ENCODE measurements around the gene BBLN. TPM values are rescaled to one million over a fixed set of nuclear protein-coding genes. Genes with fewer than 3 reads are reported as not detected.
A peak's percentile ranks its signal among the peaks of the same experiment; 100 is the strongest.

BBLN gene
- total RNA-seq, 2 donors from 2014 or later, result 65.7 to 82.1 TPM

DNA sequence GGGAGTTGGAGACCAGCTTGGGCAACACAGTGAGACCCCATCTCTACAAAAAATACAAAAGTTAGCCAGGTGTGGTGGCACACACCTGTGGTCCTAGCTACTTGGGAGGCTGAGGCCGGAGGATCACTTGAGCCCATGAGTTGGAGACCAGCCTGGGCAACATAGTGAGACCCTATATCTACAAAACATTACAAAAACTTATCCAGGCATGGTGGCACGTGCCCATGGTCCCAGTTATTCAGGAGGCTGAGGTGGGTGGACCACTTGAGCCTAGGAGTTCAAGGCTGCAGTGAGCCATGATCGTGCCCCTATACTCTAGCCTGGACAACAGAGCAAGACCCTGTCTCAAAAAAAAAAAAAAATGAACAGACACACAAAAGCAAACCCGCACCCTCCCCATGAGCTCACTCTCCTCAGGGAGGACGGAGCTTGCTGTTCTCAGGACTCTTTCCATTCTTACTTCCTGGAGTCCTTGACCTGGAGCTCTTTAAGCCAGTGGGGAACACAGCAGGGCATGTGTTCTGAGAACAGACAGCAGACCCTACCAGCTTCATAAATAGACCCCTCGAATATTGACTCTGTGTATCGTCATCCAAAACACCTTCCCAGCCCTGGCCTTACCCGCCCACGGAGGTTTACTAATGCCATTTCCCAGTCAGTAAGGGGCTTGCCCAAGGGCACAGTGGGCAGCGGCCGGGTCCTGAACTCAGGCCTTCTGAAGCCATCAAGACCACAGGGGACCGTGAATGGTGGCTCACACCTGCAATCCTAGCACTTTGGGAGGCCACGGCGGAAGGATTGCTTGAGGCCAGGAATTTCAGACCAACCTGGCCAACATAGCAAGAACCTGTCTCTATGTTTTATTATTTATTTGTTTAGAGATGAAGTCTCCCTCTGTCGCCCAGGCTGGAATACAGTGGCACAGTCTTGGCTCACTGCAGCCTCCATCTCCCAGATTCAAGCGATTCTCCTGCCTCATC lies 43.7 kb upstream of the BBLN start:
- 93 to 95% methylated on average over 9 to 16 of the region's 16 CpGs for WGBS, 2 experiments (ENCODE audit: insufficient coverage in 1 of 2, insufficient read length in 1 of 2)
- TF ChIP-seq, protein P1, sequence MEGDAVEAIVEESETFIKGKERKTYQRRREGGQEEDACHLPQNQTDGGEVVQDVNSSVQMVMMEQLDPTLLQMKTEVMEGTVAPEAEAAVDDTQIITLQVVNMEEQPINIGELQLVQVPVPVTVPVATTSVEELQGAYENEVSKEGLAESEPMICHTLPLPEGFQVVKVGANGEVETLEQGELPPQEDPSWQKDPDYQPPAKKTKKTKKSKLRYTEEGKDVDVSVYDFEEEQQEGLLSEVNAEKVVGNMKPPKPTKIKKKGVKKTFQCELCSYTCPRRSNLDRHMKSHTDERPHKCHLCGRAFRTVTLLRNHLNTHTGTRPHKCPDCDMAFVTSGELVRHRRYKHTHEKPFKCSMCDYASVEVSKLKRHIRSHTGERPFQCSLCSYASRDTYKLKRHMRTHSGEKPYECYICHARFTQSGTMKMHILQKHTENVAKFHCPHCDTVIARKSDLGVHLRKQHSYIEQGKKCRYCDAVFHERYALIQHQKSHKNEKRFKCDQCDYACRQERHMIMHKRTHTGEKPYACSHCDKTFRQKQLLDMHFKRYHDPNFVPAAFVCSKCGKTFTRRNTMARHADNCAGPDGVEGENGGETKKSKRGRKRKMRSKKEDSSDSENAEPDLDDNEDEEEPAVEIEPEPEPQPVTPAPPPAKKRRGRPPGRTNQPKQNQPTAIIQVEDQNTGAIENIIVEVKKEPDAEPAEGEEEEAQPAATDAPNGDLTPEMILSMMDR (conservative IDR thresholded peaks at IDR 0.05), result no peak
- H3K4me3 ChIP-seq (ENCODE audit: low read length), result no peak overlapping the region
- H3K36me3 ChIP-seq (ENCODE audit: control insufficient read depth, insufficient read depth, low read length), result peaks cover 27% of the 10 kb centered on the region
- Mint-ChIP-seq H3K27me3 (ENCODE audit: insufficient read depth) (no peaks in the 10 kb centered on the region), H3K36me3 (ENCODE audit: low read depth) (peaks cover 21% of the 10 kb centered on the region), H3K27ac (no peak overlapping the region), H3K4me1 (no peaks in the 10 kb centered on the region), H3K4me3 (no peak overlapping the region), H3K9me3 (peaks cover 4% of the 10 kb centered on the region)
- H3K9me3 ChIP-seq (ENCODE audit: control insufficient read depth, low read length), result peaks cover 7% of the 10 kb centered on the region
- peak; percentile 39 for DNase-seq
- H3K27ac ChIP-seq (ENCODE audit: low read depth, low read length), result no peak overlapping the region
- no peaks in the 10 kb centered on the region for H3K27me3 ChIP-seq (ENCODE audit: control insufficient read depth, insufficient read depth, low read length, poor library complexity, severe bottlenecking)
- no peaks in the 10 kb centered on the region for H3K4me1 ChIP-seq (ENCODE audit: control insufficient read depth, insufficient read depth, low read length)
- H3K9ac ChIP-seq (ENCODE audit: extremely low read depth, low read length, poor library complexity, severe bottlenecking), result no peak overlapping the region

DNA sequence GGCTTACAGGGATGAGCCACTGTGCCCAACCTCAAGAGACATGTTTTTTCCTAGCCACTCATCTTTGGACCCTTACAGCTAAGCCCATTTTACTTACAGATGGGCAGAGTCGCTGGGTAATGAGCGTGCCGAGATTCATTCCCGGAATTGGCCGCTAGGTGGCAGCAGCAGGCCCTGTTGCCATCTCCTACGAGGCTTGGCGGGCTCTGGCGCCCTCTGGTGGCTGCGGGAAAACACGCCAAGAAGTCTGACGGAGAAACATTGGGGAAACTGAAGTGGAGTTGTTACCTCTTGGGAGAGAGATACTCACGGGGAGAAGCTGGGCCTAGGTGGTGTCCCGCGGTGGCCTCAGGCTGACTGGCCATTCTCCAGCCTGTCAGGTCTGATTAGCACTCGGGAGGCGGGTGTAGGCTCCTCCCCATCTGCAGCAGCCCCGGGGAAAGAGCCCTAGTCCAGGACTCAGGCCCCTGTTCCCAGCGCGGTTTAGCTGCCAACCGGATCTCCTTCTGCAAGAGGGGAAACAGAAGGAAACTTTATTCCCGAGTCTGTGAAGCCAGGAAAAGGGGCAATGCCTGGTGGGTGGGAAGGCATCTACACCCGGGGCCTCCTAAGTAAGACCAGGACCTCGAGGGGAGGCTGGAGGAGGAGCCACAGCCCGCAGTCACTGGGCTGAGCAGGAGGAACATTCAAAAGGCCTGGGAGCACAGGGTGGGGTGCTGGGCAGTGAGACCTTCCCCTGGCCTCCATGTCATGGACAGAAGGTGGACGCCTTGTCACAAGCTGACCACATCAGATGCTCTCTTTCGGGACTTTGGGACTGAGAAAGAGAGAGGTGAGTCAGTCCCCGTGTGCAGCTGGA lies 42.2 kb upstream of the BBLN start:
- H3K4me3 Mint-ChIP-seq, result no peak overlapping the region
- H3K4me1 ChIP-seq (ENCODE audit: control insufficient read depth, insufficient read depth, low read length), result no peaks in the 10 kb centered on the region
- H3K9me3 ChIP-seq (ENCODE audit: control insufficient read depth, low read length), result peaks cover 7% of the 10 kb centered on the region
- no peak overlapping the region for H3K27ac Mint-ChIP-seq
- 25% methylated on average over 22 to 27 of the region's 27 CpGs for WGBS, 2 experiments (ENCODE audit: insufficient coverage in 1 of 2, insufficient read length in 1 of 2)
- H3K27me3 Mint-ChIP-seq (ENCODE audit: insufficient read depth), result no peaks in the 10 kb centered on the region
- peaks cover 4% of the 10 kb centered on the region for H3K9me3 Mint-ChIP-seq
- H3K36me3 ChIP-seq (ENCODE audit: control insufficient read depth, insufficient read depth, low read length), result peaks cover 31% of the 10 kb centered on the region
- no peaks in the 10 kb centered on the region for H3K4me1 Mint-ChIP-seq
- peak; percentile 99 for DNase-seq
- H3K4me3 ChIP-seq (ENCODE audit: low read length), result no peak overlapping the region
- no peak overlapping the region for H3K9ac ChIP-seq (ENCODE audit: extremely low read depth, low read length, poor library complexity, severe bottlenecking)
- no peaks in the 10 kb centered on the region for H3K27me3 ChIP-seq (ENCODE audit: control insufficient read depth, insufficient read depth, low read length, poor library complexity, severe bottlenecking)
- peaks cover 20% of the 10 kb centered on the region for H3K36me3 Mint-ChIP-seq (ENCODE audit: low read depth)
- no peak overlapping the region for H3K27ac ChIP-seq (ENCODE audit: low read depth, low read length)
- TF ChIP-seq, protein P1 (conservative IDR thresholded peaks at IDR 0.05), result peak; percentile 100

DNA sequence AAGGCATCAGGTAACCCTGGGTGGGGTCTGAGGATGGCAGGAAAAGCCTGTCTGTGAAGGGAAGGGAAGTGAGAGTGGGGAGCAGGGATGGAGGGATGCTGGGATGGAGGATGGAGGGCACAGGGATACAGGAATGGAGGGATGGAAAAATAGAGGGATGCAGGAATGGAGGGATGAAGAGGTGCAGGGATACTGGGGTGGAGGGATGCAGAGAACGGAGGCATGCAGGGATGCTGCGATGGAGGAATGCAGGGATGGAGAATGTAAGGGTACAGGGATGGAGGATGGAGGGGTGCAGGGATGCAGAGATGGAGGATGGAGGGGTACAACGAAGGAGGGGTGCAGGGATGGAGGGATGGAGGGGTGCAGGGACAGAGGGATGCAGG lies 41.6 kb upstream of the BBLN start:
- peaks cover 26% of the 10 kb centered on the region for H3K36me3 ChIP-seq (ENCODE audit: control insufficient read depth, insufficient read depth, low read length)
- Mint-ChIP-seq H3K27ac (no peak overlapping the region), H3K36me3 (ENCODE audit: low read depth) (peaks cover 18% of the 10 kb centered on the region), H3K27me3 (ENCODE audit: insufficient read depth) (no peaks in the 10 kb centered on the region), H3K4me3 (no peak overlapping the region), H3K9me3 (peaks cover 2% of the 10 kb centered on the region), H3K4me1 (no peaks in the 10 kb centered on the region)
- no peak for DNase-seq
- no peak overlapping the region for H3K9ac ChIP-seq (ENCODE audit: extremely low read depth, low read length, poor library complexity, severe bottlenecking)
- H3K27ac ChIP-seq (ENCODE audit: low read depth, low read length), result no peak overlapping the region
- H3K4me1 ChIP-seq (ENCODE audit: control insufficient read depth, insufficient read depth, low read length), result no peaks in the 10 kb centered on the region
- no peak overlapping the region for H3K4me3 ChIP-seq (ENCODE audit: low read length)
- no peaks in the 10 kb centered on the region for H3K27me3 ChIP-seq (ENCODE audit: control insufficient read depth, insufficient read depth, low read length, poor library complexity, severe bottlenecking)
- TF ChIP-seq, protein P1 (conservative IDR thresholded peaks at IDR 0.05), result no peak
- 81 to 84% methylated on average over 3 of the region's 3 CpGs for WGBS, 2 experiments (ENCODE audit: insufficient coverage in 1 of 2, insufficient read length in 1 of 2)
- H3K9me3 ChIP-seq (ENCODE audit: control insufficient read depth, low read length), result peaks cover 4% of the 10 kb centered on the region

Measured in endodermal cell (in vitro differentiated cells).